Astrocyte (in vitro differentiated cells and primary cell): ENCODE measurements around the gene SLC38A11.

ENCODE experiments used
- EZH2 ChIP-seq: IDR thresholded peaks from 2 replicates; pipeline ENCODE4 v1.6.1; 2012; ENCODE audit warnings: mild to moderate bottlenecking, low read length, inconsistent platforms; ENCODE audit not compliant: insufficient read depth
- TF ChIP-seq, protein P1 (sequence below): IDR thresholded peaks from 2 replicates; pipeline ENCODE4 v1.5.1; 2011; ENCODE audit warnings: low read depth, mild to moderate bottlenecking, inconsistent platforms, low read length, moderate library complexity; ENCODE audit not compliant: insufficient read depth

DNA sequence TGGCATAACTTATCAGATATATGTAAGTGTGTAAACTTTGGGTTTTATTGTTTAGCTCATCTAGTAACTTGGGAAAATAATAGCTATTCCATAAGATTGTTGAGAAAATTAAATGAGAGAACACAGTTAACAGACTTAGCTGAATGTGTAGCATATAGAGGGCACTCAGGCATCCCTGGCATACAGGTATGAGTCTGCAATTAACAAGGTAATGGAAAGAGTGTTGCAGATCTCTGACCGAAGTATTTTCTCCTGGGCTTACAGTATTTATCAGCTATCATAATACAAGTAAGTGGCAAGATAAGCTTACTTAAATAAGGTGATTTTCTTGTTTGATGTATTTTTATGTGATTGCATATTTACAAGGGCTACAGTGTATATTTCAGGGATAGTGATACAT lies 105.8 kb downstream of the SLC38A11 start:
- TF ChIP-seq EZH2: no peak
- TF ChIP-seq, protein P1, sequence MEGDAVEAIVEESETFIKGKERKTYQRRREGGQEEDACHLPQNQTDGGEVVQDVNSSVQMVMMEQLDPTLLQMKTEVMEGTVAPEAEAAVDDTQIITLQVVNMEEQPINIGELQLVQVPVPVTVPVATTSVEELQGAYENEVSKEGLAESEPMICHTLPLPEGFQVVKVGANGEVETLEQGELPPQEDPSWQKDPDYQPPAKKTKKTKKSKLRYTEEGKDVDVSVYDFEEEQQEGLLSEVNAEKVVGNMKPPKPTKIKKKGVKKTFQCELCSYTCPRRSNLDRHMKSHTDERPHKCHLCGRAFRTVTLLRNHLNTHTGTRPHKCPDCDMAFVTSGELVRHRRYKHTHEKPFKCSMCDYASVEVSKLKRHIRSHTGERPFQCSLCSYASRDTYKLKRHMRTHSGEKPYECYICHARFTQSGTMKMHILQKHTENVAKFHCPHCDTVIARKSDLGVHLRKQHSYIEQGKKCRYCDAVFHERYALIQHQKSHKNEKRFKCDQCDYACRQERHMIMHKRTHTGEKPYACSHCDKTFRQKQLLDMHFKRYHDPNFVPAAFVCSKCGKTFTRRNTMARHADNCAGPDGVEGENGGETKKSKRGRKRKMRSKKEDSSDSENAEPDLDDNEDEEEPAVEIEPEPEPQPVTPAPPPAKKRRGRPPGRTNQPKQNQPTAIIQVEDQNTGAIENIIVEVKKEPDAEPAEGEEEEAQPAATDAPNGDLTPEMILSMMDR: no peak
